Stimulated activated CD8-positive, alpha-beta memory T cell treated with anti-CD3 and anti-CD28 coated beads, Interleukin-4, amount 100 ng/mL, for 4 hours (primary cell): Measurements from ENCODE around the gene SERPINB12.

Experiments
- DNase-seq, 2 donors: peaks; one replicate each; pipeline ENCODE4 v3.0.0-alpha.2; 2020; ENCODE audit warnings: low read depth in 2 of 2, low spot score in 1 of 2

Gene SERPINB12

DNA sequence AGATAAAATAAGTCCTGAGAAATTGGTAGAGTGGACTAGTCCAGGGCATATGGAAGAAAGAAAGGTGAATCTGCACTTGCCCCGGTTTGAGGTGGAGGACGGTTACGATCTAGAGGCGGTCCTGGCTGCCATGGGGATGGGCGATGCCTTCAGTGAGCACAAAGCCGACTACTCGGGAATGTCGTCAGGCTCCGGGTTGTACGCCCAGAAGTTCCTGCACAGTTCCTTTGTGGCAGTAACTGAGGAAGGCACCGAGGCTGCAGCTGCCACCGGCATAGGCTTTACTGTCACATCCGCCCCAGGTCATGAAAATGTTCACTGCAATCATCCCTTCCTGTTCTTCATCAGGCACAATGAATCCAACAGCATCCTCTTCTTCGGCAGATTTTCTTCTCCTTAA is 54.8 kb downstream of the SERPINB12 start:
- DNase-seq, result no peak

GRCh38 chr18:63603355-63603754 is 61.2 kb downstream of the SERPINB12 start:
- DNase-seq, result no peak

DNA sequence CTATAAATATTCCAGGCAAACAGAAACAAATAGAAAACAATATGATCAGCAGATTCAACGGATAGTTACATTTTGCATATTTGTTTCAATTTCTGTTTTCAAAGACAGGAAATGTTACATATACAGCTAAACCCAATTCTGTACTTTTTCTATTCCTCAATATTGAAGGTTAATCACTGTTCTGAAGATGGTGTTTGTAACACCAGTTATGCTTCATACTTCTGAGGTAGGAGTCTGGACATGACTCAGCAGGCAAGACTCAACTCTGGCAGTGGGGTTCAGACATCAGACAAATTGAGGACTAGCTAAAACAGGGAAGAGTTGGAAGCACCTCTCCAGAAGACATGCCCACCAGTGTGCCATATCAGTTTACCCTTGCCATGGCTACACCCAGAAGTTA is 61.6 kb downstream of the SERPINB12 start:
- DNase-seq, result no peak

DNA sequence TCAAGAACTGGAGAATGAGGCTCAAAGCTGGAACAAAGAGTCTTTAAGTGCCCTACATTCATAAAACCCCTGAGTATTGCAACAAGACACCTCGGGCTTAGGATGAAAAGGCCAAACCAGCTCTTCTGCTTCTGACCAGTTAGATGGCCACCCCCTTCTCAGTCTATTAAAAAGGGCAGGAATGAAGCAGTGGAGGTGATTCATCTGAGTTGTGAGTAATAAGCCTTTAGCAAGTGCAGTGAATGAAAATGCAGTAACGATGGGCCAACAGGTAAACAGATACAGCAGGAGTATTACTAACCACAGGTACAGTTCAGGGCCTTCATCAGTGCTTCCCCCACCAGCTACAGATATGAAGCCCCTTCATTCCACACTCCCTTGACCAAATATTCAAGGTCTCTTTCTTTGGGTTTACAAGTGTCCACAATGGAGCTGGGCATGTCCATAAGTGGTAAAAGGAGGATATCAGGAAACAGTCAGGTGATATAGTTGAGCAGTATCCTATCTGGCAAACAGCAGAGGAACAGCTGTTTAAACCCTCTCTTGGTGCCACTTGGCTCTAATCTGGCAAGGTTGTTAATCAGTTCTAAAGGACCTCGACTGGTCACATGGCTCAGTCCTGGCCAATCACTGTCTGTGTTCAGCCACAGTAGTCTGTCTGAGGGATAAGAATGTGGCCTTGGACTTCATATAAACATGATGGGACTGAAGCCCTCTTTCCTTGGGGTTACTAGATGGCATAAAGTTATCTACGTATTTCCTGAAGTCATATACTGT is 62.8 kb downstream of the SERPINB12 start:
- DNase-seq, result no peak

DNA sequence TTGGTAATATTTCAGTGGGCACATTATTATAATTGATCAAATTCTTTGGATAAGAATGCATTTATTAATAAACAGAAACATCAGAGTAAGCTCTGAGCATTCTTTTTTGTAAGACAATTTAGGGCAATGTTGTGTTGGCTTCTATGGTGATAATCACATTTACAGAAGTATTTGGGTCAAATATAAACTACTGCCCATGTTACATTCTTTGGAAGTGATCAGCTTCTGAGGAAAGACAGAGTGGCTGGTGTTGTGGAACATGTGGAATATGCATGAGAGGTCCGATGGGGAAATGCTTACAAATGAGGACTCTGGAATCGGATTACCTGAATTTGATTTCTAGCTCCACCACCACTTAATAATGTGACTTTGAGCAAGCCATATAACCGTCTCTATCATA is 64.4 kb downstream of the SERPINB12 start:
- DNase-seq, result no peak

- DNase-seq, result no peak
Measured at GRCh38 chr18:63613420-63613819, 71.3 kb downstream of the SERPINB12 start.

- no peak for DNase-seq
Measured at GRCh38 chr18:63617049-63617914, 75.1 kb downstream of the SERPINB12 start.

DNA sequence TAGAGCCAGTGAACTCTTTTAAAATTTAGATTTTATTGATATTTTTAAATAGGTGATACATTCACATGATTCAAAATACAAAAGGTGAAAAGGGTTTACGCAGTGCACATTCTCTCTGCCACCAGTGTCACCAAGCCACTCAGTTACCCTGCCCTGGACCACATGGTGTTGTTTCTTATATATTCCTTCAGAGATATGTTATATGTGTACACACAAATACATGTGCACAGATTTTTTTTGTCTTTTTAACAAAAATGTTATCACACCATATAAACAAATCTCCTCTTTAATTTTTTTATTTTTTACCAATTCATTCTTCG is 75.7 kb downstream of the SERPINB12 start:
- no peak for DNase-seq
